H1 (cell line): ENCODE data around the gene RBM6. TPM values are rescaled to one million over a fixed set of nuclear protein-coding genes. Genes with fewer than 3 reads are reported as not detected.
"Not testable (repeated sequence)": the region's sequence is repeated elsewhere in the genome, so short reads cannot be mapped to it uniquely, and the experiment has no call there.

Experiments used
- CTCF ChIA-PET: fragments of 300-600 bp; sonication (Branson Sonifier 250); formaldehyde crosslinking; loops from one replicate; lab custom pipeline; 2021; ENCODE audit not compliant: partially characterized antibody; lab: Charles Lee
- POLR2A ChIA-PET: fragments of 300-600 bp; sonication (Branson Sonifier 250); formaldehyde crosslinking; loops from one replicate; lab custom pipeline; 2021; ENCODE audit warnings: inconsistent platforms; ENCODE audit not compliant: partially characterized antibody; lab: Charles Lee
- DNase-seq, 2 experiments: peaks; one replicate each; pipeline versions ENCODE4 v3.0.0 to v3.0.0-alpha.2; 2010 to 2022; ENCODE audit warnings: low spot score in 2 of 2, low read depth in 1 of 2, mixed read lengths in 1 of 2
- FAIRE-seq: peaks from 2 replicates; lab custom pipeline; 2011; peaks lifted over from hg19 to GRCh38; lab: Jason Lieb, UNC
- H2AFZ ChIP-seq: 2 replicates; pipeline ENCODE4 v1.8.1; 2012; ENCODE audit warnings: low read length, inconsistent platforms
- H2AK5ac ChIP-seq: 2 replicates; pipeline ENCODE4 v1.6.1; 2013; ENCODE audit warnings: low read depth, low read length
- H2BK120ac ChIP-seq: replicated peaks from 2 replicates; pipeline ENCODE3; 2013; ENCODE audit warnings: low read depth, low read length, inconsistent platforms
- H2BK12ac ChIP-seq: 2 replicates; pipeline ENCODE4 v1.6.1; 2013; ENCODE audit warnings: low read depth, low read length
- H2BK15ac ChIP-seq: 2 replicates; pipeline ENCODE4 v1.6.1; 2013; ENCODE audit warnings: low read length
- H2BK20ac ChIP-seq: 2 replicates; pipeline ENCODE4 v1.6.1; 2013; ENCODE audit warnings: low read length
- H2BK5ac ChIP-seq: 2 replicates; pipeline ENCODE4 v1.6.1; 2013; ENCODE audit warnings: low read depth, low read length
- H3K14ac ChIP-seq: 2 replicates; pipeline ENCODE4 v1.6.1; 2013; ENCODE audit warnings: inconsistent platforms; ENCODE audit not compliant: insufficient read length
- H3K18ac ChIP-seq: 2 replicates; pipeline ENCODE4 v1.6.1; 2013; ENCODE audit warnings: low read length; ENCODE audit errors: extremely low read depth
- H3K23ac ChIP-seq: 2 replicates; pipeline ENCODE4 v1.6.1; 2013; ENCODE audit warnings: inconsistent platforms; ENCODE audit not compliant: insufficient read length
- H3K23me2 ChIP-seq: 2 replicates; pipeline ENCODE4 v1.6.1; 2013; ENCODE audit warnings: low read depth, low read length
- H3K27ac ChIP-seq: 2 replicates; pipeline ENCODE4 v1.6.1; 2011; ENCODE audit warnings: low read depth, low read length, inconsistent platforms
- H3K27me3 ChIP-seq, 4 experiments: replicated peaks in 1 of 4; 1 replicate in 1 of 4; 2 replicates in 3 of 4; pipeline versions ENCODE4 v1.6.1 to v1.8.1; 2011 to 2013; ENCODE audit warnings: low read length in 3 of 4, mild to moderate bottlenecking in 3 of 4, inconsistent platforms in 2 of 4, mixed read lengths in 2 of 4, moderate library complexity in 1 of 4; ENCODE audit not compliant: control insufficient read depth in 3 of 4, insufficient read depth in 3 of 4; ENCODE audit errors: extremely low read depth in 1 of 4
- H3K36me3 ChIP-seq, 4 experiments: 2 replicates each; pipeline versions ENCODE4 v1.6.1 to v1.8.1; 2011 to 2013; ENCODE audit warnings: mild to moderate bottlenecking in 4 of 4, low read length in 3 of 4, moderate library complexity in 2 of 4, control low read depth in 1 of 4, inconsistent platforms in 1 of 4; ENCODE audit not compliant: insufficient read depth in 4 of 4, control insufficient read depth in 2 of 4
- H3K4ac ChIP-seq: replicated peaks from 2 replicates; pipeline ENCODE3; 2013; ENCODE audit warnings: low read length, low read depth, mixed read lengths, inconsistent platforms; ENCODE audit not compliant: insufficient read length
- H3K4me1 ChIP-seq, 4 experiments: replicated peaks in 1 of 4; 1 replicate in 1 of 4; 2 replicates in 3 of 4; pipeline versions ENCODE4 v1.6.1 to v1.8.1; 2011 to 2013; ENCODE audit warnings: low read length in 3 of 4, inconsistent platforms in 2 of 4, mixed read lengths in 1 of 4; ENCODE audit not compliant: insufficient read depth in 4 of 4, control insufficient read depth in 3 of 4
- H3K4me2 ChIP-seq, 2 experiments: 2 replicates each; pipeline versions ENCODE4 v1.6.1 to v1.8.1; 2011 to 2013; ENCODE audit warnings: low read depth in 2 of 2, low read length in 2 of 2, control low read depth in 1 of 2, inconsistent platforms in 1 of 2, mild to moderate bottlenecking in 1 of 2; ENCODE audit not compliant: insufficient read depth in 1 of 2
- H3K4me3 ChIP-seq, 4 experiments: fragments of 200-600, 300-600 bp in 1 of 4; sonication (generic), shearing (Covaris generic), sonication (Bioruptor Twin) in 1 of 4; 2 replicates each; pipeline versions ENCODE4 v1.5.1 to v1.8.1; 2011 to 2016; ENCODE audit warnings: low read length in 4 of 4, low read depth in 3 of 4, control low read depth in 2 of 4, inconsistent platforms in 2 of 4, mild to moderate bottlenecking in 2 of 4, mixed read lengths in 1 of 4, moderate library complexity in 1 of 4; ENCODE audit not compliant: insufficient read depth in 2 of 4; ENCODE audit errors: extremely low read depth in 1 of 4
- H3K56ac ChIP-seq: replicated peaks from 2 replicates; pipeline ENCODE3; 2013; ENCODE audit warnings: low read depth, mild to moderate bottlenecking, mixed read lengths, low read length, inconsistent platforms; ENCODE audit not compliant: insufficient read length
- H3K79me1 ChIP-seq: 2 replicates; pipeline ENCODE4 v1.6.1; 2013; ENCODE audit warnings: low read depth, low read length, control low read depth
- H3K79me2 ChIP-seq, 2 experiments: 2 replicates each; pipeline versions ENCODE4 v1.6.1 to v1.8.1; 2012 to 2013; ENCODE audit warnings: low read length in 2 of 2, mild to moderate bottlenecking in 2 of 2, inconsistent platforms in 1 of 2; ENCODE audit not compliant: insufficient read depth in 2 of 2, control insufficient read depth in 1 of 2
- H3K9ac ChIP-seq, 4 experiments: replicated peaks in 1 of 4; 1 replicate in 1 of 4; 2 replicates in 3 of 4; pipeline versions ENCODE4 v1.6.1 to v1.8.1; 2011 to 2013; ENCODE audit warnings: low read depth in 3 of 4, low read length in 3 of 4, control low read depth in 2 of 4, mild to moderate bottlenecking in 2 of 4, moderate library complexity in 2 of 4, inconsistent platforms in 1 of 4; ENCODE audit errors: extremely low read depth in 1 of 4
- H3K9me3 ChIP-seq, 2 experiments: 2 replicates each; pipeline versions ENCODE4 v1.6.1 to v1.8.1; 2012 to 2013; ENCODE audit warnings: mild to moderate bottlenecking in 2 of 2, moderate library complexity in 2 of 2, control low read depth in 1 of 2, inconsistent platforms in 1 of 2, low read depth in 1 of 2, low read length in 1 of 2, mixed read lengths in 1 of 2; ENCODE audit not compliant: insufficient read depth in 2 of 2
- H4K20me1 ChIP-seq, 2 experiments: replicated peaks in 1 of 2; 2 replicates each; pipeline versions ENCODE3 to v1.8.1; 2011 to 2013; ENCODE audit warnings: inconsistent platforms in 2 of 2, low read length in 2 of 2, mild to moderate bottlenecking in 1 of 2; ENCODE audit not compliant: insufficient read depth in 2 of 2, control insufficient read depth in 1 of 2
- H4K5ac ChIP-seq: 2 replicates; pipeline ENCODE4 v1.6.1; 2013; ENCODE audit warnings: low read length, low read depth, mixed read lengths, inconsistent platforms; ENCODE audit not compliant: insufficient read length
- H4K8ac ChIP-seq: 2 replicates; pipeline ENCODE4 v1.8.0; 2013; ENCODE audit warnings: mild to moderate bottlenecking, moderate library complexity, low read length, inconsistent platforms; ENCODE audit not compliant: insufficient read depth; ENCODE audit errors: extremely low read depth
- H4K91ac ChIP-seq: replicated peaks from 2 replicates; pipeline ENCODE3; 2013; ENCODE audit warnings: low read length, mixed read lengths, inconsistent platforms; ENCODE audit not compliant: insufficient read length
- WGBS, 2 experiments: shearing (Covaris generic) in 1 of 2; methylation state at CpG; one replicate each; pipeline versions ENCODE4 v1.1.6 to v1.1.7; 2013 to 2015; ENCODE audit warnings: low lambda C conversion rate in 2 of 2, mixed read lengths in 2 of 2, inconsistent platforms in 1 of 2, low coverage in 1 of 2, missing lambda C conversion rate in 1 of 2; ENCODE audit not compliant: insufficient replicate concordance in 2 of 2, insufficient coverage in 1 of 2, insufficient read length in 1 of 2; ENCODE audit errors: extremely low coverage in 1 of 2, missing lambda C conversion rate in 1 of 2; 5-methylcytosine and 5-hydroxymethylcytosine counted together
- polyA plus RNA-seq, 7 experiments: library from polyadenylated mRNA; depleted of rRNA in 3 of 7; stranded (reverse) in 5 of 7; unstranded in 2 of 7; fragments of >200 nt in 5 of 7; fragments of 200-250 nt in 2 of 7; gene quantifications; 1 replicate in 5 of 7; 2 replicates in 1 of 7; 4 replicates in 1 of 7; pipeline versions ENCODE4 v1.2.1 to v1.2.3, GENCODE V29; 2011 to 2013; ENCODE audit warnings: missing spikeins in 2 of 7, mixed read lengths in 2 of 7
- total RNA-seq: library from RNA; stranded (reverse); fragmentation: NEBNext Ultra II Directional; extraction: Animal tissue kit (Norgen Biotek cat#: 25700); gene quantifications from 2 replicates; pipeline ENCODE4 v1.2.1, GENCODE V29; 2021

Gene RBM6
- total and polyA plus RNA-seq, 2 of the 8 experiments (the other 6 are each of a cell fraction or from before 2014, with no cell fraction given), result 30.6 to 80.1 TPM

- FAIRE-seq, POLR2A ChIA-PET, H3K27ac ChIP-seq: not testable (repeated sequence)
These were observed 91.3 kb downstream of the RBM6 start for GRCh38 chr3:50031201-50031600.

More at GRCh38 chr3:50031201-50031600, 91.3 kb downstream of the RBM6 start:
- H3K9me3 ChIP-seq, H3K4me1 ChIP-seq, H4K91ac ChIP-seq, H4K20me1 ChIP-seq, DNase-seq, H3K9ac ChIP-seq, H2BK20ac ChIP-seq, H3K4ac ChIP-seq, H4K5ac ChIP-seq, H4K8ac ChIP-seq, H3K4me2 ChIP-seq, H2BK5ac ChIP-seq, H2BK15ac ChIP-seq, H3K23ac ChIP-seq, H3K4me3 ChIP-seq, H3K18ac ChIP-seq, H3K79me1 ChIP-seq, CTCF ChIA-PET, H3K56ac ChIP-seq, H3K23me2 ChIP-seq, H3K79me2 ChIP-seq, H3K14ac ChIP-seq, H2AK5ac ChIP-seq, H2BK12ac ChIP-seq, H2BK120ac ChIP-seq, H2AFZ ChIP-seq, H3K27me3 ChIP-seq, H3K36me3 ChIP-seq: not testable (repeated sequence)
- WGBS, 2 experiments, result 99% methylated on average over 4 of the region's 5 CpGs; no CpG with 5 or more reads in 1 of the 2 experiments
